ENCODE data around the gene TJP3.

Gene TJP3

GRCh38 chr19:3670796-3671679, 37.1 kb upstream of the TJP3 start:
- DNase-seq, result peak; percentile 70

GRCh38 chr19:3671680-3672574, 36.3 kb upstream of the TJP3 start:
- peak; percentile 64 for DNase-seq

DNA sequence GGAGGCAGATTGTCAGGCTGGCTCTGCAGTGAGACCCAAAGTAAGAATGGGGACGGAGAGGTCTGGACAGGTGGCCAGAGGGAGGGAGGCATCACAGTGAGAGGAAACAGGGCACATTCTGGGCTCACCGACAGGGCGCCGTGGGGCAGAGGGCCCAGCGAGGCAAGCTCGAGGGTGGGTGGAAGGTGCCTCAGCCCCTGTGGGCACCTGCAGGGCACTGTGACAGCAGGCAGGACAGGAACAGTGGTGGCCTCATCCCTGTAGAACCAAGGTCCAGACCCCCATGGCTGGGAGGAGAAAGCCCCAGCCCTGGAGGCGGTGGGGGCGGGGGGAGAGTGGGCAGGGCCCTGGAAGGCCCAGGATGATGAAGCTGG, 35.6 kb upstream of the TJP3 start:
- no peak for DNase-seq

- no peak for DNase-seq
These were observed 35.2 kb upstream of the TJP3 start for GRCh38 chr19:3672993-3673392.

GRCh38 chr19:3673506-3674439, 34.4 kb upstream of the TJP3 start:
- no peak for DNase-seq

- no peak for DNase-seq
These were observed 33.2 kb upstream of the TJP3 start for GRCh38 chr19:3674784-3675543.

- DNase-seq, result no peak
These were observed 30.0 kb upstream of the TJP3 start for GRCh38 chr19:3678188-3678587.

GRCh38 chr19:3679138-3679537, 29.0 kb upstream of the TJP3 start:
- no peak for DNase-seq

DNA sequence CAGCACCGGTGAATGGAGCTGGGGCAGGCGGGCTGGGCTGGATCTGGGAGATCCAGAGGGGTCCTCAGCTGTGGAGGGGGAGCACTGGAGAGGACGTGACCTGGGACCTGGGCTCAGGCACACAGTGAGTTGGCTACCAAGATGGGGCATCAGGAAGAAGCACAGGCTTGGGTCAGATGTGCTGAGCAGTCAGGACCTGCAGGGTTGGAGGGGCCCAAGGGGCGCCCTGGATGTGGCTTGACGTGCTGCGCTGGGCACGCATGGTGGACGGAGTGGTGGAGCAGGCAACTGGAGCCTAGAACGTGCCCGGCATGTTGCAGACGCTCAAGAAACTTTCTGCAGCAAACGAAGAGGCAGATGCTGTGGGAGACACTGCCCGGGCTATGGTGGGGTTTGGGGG, 28.6 kb upstream of the TJP3 start:
- no peak for DNase-seq

DNA sequence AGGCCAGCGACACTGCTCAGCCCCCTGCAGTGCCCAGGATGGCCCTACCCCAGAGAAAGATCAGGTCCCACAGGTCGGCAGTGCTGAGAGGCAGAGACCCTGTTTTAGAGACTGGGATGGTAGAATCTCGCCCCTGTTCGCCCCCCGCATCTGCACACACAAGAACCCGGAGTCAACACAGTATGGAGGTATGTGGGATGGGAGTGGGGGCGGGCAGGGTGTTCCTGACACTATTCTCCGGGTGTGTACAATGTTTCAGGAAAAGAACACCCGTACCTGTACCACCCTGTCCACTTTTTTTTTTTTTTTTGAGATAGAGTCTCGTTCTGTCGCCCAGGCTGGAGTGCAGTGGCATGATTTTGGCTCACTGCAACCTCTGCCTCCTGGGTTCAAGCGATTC, 27.2 kb upstream of the TJP3 start:
- no peak for DNase-seq

DNA sequence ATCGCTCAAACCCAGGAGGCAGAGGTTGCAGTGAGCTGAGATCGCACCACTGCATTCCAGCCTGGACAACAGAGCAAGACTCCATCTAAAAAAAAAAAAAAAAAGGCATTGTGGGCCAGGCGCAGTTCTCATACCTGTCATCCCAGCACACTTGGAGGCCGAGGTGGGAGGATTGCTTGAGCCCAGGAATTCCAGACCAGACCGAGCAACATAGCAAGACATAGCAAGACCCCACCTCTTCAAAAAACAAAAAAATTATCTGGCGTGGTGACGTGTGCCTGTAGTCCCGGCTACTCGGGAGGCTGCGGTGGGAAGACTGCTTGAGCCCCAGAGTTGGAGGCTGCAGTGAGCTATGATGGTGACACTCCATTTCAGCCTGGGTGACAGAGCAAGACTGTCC, 25.9 kb upstream of the TJP3 start:
- DNase-seq, result no peak

- peak; percentile 53 for DNase-seq
These were observed 25.3 kb upstream of the TJP3 start for GRCh38 chr19:3682741-3683404.

- DNase-seq, result no peak
These were observed 24.7 kb upstream of the TJP3 start for GRCh38 chr19:3683405-3684053.

GRCh38 chr19:3684054-3684816, 23.9 kb upstream of the TJP3 start:
- DNase-seq, result no peak

DNA sequence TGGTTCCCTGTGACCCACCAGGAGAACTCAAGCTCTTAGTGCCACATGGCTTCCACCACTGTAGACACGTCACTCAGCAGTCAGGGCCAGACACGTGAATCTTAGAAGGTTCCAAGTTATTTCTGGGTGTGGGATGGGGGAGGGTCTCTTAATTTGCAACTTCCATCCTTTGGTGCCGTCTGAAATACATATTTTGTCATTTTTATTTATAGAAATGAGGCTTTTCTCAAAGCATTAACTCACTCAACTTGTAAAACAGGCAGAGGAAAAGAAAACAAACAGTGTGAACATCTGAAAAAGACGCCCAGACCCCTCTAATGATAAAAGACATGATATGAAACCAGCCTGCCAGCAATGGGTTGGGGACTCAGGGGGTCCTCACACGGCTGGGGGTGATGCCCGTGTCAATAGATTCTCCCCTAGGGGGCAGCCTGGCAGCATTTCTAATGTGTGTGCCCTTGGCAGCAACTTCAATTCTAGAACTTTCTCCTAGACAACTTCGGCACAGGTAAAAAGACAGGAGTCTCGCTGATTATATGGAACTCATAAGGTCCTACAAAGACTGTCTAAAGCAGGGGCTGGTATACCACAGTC, 23.3 kb upstream of the TJP3 start:
- DNase-seq, result no peak

DNA sequence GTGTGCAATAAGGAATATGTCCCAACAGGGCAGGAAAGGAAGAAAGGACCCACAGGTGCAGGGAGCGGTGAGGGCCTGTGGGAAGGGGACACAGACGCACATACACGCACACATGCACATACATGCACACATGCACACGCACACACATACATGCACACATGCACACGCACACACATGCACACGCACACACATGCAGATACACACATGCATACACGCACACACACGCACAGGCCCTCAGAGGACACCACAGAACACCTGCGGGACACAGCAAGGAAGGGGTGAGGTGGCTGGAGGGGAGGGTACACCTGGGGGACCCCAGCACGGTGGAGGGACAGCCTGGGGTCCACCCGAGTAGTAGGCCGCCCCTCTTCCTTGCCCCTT, 20.8 kb upstream of the TJP3 start:
- no peak for DNase-seq

- no peak for DNase-seq
These were observed 20.1 kb upstream of the TJP3 start for GRCh38 chr19:3687774-3688706.

GRCh38 chr19:3690551-3691371, 17.4 kb upstream of the TJP3 start:
- no peak for DNase-seq

All from eye (tissue), 1 donor.